ENCODE data around the gene ARHGAP26.

- TF ChIP-seq, protein P1, sequence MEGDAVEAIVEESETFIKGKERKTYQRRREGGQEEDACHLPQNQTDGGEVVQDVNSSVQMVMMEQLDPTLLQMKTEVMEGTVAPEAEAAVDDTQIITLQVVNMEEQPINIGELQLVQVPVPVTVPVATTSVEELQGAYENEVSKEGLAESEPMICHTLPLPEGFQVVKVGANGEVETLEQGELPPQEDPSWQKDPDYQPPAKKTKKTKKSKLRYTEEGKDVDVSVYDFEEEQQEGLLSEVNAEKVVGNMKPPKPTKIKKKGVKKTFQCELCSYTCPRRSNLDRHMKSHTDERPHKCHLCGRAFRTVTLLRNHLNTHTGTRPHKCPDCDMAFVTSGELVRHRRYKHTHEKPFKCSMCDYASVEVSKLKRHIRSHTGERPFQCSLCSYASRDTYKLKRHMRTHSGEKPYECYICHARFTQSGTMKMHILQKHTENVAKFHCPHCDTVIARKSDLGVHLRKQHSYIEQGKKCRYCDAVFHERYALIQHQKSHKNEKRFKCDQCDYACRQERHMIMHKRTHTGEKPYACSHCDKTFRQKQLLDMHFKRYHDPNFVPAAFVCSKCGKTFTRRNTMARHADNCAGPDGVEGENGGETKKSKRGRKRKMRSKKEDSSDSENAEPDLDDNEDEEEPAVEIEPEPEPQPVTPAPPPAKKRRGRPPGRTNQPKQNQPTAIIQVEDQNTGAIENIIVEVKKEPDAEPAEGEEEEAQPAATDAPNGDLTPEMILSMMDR (IDR thresholded peaks at IDR 0.05) = peak in 1 of 5 experiments; percentile 12
- no peak for TF ChIP-seq POLR2A (IDR thresholded peaks at IDR 0.05)
Observed at GRCh38 chr5:142797420-142797819, 27.2 kb downstream of the ARHGAP26 start.
